SK-N-SH (cell line): Measurements from ENCODE around the gene ADIG. TPM values are rescaled to one million over a fixed set of nuclear protein-coding genes. Genes with fewer than 3 reads are reported as not detected.

Source experiments
- CTCF ChIA-PET: fragments of 300-600, 350-600 bp; formaldehyde crosslinking; extraction: SDS; loops from one replicate; lab custom pipeline; 2021; lab: Yijun Ruan, JAX
- POLR2A ChIA-PET: fragments of 350-600 bp; sonication (Branson Sonifier 250); formaldehyde crosslinking; extraction: SDS; loops from one replicate; lab custom pipeline; 2020; ENCODE audit warnings: antibody characterized with exemption, inconsistent platforms; lab: Yijun Ruan, JAX
- DNase-seq: peaks from one replicate; pipeline ENCODE4 v3.0.0; 2012
- H2AFZ ChIP-seq: fragments of 200-600 bp; sonication (generic); 2 replicates; pipeline ENCODE4 v1.8.1; 2016; ENCODE audit warnings: antibody characterized with exemption, mild to moderate bottlenecking, low read depth
- H3F3A ChIP-seq: fragments of 200-600 bp; sonication (generic); replicated peaks from 2 replicates; pipeline ENCODE3; 2016; ENCODE audit warnings: antibody characterized with exemption, mild to moderate bottlenecking; ENCODE audit not compliant: insufficient read depth
- H3K27ac ChIP-seq, 2 experiments: fragments of 200-500 bp in 1 of 2; fragments of 200-600 bp in 1 of 2; sonication (Bioruptor generic) in 1 of 2; sonication (generic), shearing (Covaris generic) in 1 of 2; 2 replicates each; pipeline versions ENCODE4 v1.5.1 to v1.6.1; 2014 to 2016; ENCODE audit warnings: low read depth in 2 of 2, inconsistent platforms in 1 of 2, low read length in 1 of 2, mild to moderate bottlenecking in 1 of 2, mixed read lengths in 1 of 2
- H3K27me3 ChIP-seq: fragments of 200-600 bp; sonication (generic), shearing (Covaris generic); 2 replicates; pipeline ENCODE4 v1.6.1; 2016; ENCODE audit warnings: mixed run types; ENCODE audit not compliant: insufficient read depth
- H3K36me3 ChIP-seq, 2 experiments: fragments of 200-500 bp in 1 of 2; fragments of 200-600 bp in 1 of 2; sonication (Bioruptor generic) in 1 of 2; sonication (generic) in 1 of 2; replicated peaks in 1 of 2; 2 replicates each; pipeline versions ENCODE3 to v1.5.1; 2014 to 2016; ENCODE audit warnings: low read length in 1 of 2, mild to moderate bottlenecking in 1 of 2; ENCODE audit not compliant: insufficient read depth in 2 of 2, control insufficient read depth in 1 of 2
- H3K4me1 ChIP-seq, 2 experiments: fragments of 200-500 bp in 1 of 2; fragments of 200-600 bp in 1 of 2; sonication (Bioruptor generic) in 1 of 2; sonication (generic), shearing (Covaris generic) in 1 of 2; 2 replicates each; pipeline versions ENCODE4 v1.5.1 to v1.6.1; 2014 to 2016; ENCODE audit warnings: low read depth in 1 of 2, low read length in 1 of 2, mixed run types in 1 of 2; ENCODE audit not compliant: insufficient read depth in 2 of 2, control insufficient read depth in 1 of 2
- H3K4me2 ChIP-seq: fragments of 200-600 bp; sonication (generic), shearing (Covaris generic); 2 replicates; pipeline ENCODE4 v1.6.1; 2017; ENCODE audit warnings: mixed run types
- H3K4me3 ChIP-seq, 2 experiments: fragments of 200-500 bp in 1 of 2; fragments of 200-600 bp in 1 of 2; sonication (Bioruptor generic) in 1 of 2; sonication (generic), shearing (Covaris generic) in 1 of 2; 2 replicates each; pipeline versions ENCODE4 v1.5.1 to v1.8.1; 2014 to 2016; ENCODE audit warnings: low read depth in 2 of 2, inconsistent platforms in 1 of 2, low read length in 1 of 2, mild to moderate bottlenecking in 1 of 2, mixed read lengths in 1 of 2, moderate library complexity in 1 of 2
- H3K79me2 ChIP-seq: fragments of 200-600 bp; sonication (generic); 2 replicates; pipeline ENCODE4 v1.8.1; 2017; ENCODE audit warnings: mild to moderate bottlenecking; ENCODE audit not compliant: insufficient read depth
- H3K9ac ChIP-seq: fragments of 200-600 bp; sonication (generic); 2 replicates; pipeline ENCODE4 v1.6.1; 2017; ENCODE audit warnings: mixed run types
- H3K9me2 ChIP-seq: fragments of 200-600 bp; sonication (generic); 2 replicates; pipeline ENCODE4 v1.6.1; 2017; ENCODE audit warnings: mixed run types
- H3K9me3 ChIP-seq: fragments of 200-600 bp; sonication (generic); 2 replicates; pipeline ENCODE4 v1.6.1; 2017; ENCODE audit warnings: mixed run types, mild to moderate bottlenecking, moderate library complexity
- H4K20me1 ChIP-seq: fragments of 200-600 bp; sonication (generic); 2 replicates; pipeline ENCODE4 v1.6.1; 2017; ENCODE audit warnings: mild to moderate bottlenecking, mixed run types; ENCODE audit not compliant: insufficient read depth
- EP300 ChIP-seq, 2 experiments: IDR thresholded peaks; 2 replicates each; pipeline versions ENCODE4 v1.4.0 to v1.6.1; 2012; ENCODE audit warnings: borderline replicate concordance in 1 of 2, low read depth in 1 of 2, low read length in 1 of 2
- EZH2phosphoT487 ChIP-seq: fragments of 200-600 bp; sonication (generic); IDR thresholded peaks from 2 replicates; pipeline ENCODE4 v1.6.1; 2017; ENCODE audit warnings: low read depth, mixed run types, mild to moderate bottlenecking, antibody characterized with exemption, moderate library complexity, borderline replicate concordance
- GATA2 ChIP-seq: sonication (generic); formaldehyde crosslinking; IDR thresholded peaks from 2 replicates; pipeline ENCODE4 v1.5.0; 2020; ENCODE audit warnings: mild to moderate bottlenecking, missing genetic modification reagents
- JUND ChIP-seq: IDR thresholded peaks from 2 replicates; pipeline ENCODE4 v1.4.0; 2012
- MXI1 ChIP-seq: IDR thresholded peaks from 2 replicates; pipeline ENCODE4 v1.6.1; 2012; ENCODE audit warnings: mild to moderate bottlenecking, low read depth, low read length, improper control_type of control experiment
- NRF1 ChIP-seq: IDR thresholded peaks from 2 replicates; pipeline ENCODE4 v1.6.1; 2012; ENCODE audit warnings: low read depth, mild to moderate bottlenecking, low read length
- POLR2AphosphoS5 ChIP-seq: IDR thresholded peaks from 2 replicates; pipeline ENCODE4 v1.6.1; 2012; ENCODE audit warnings: low read depth, low read length
- RAD21 ChIP-seq: IDR thresholded peaks from 2 replicates; pipeline ENCODE4 v1.6.1; 2012; ENCODE audit warnings: mild to moderate bottlenecking, low read length
- RCOR1 ChIP-seq: fragments of 150-350 bp; IDR thresholded peaks from 2 replicates; pipeline ENCODE4 v1.6.1; 2017; ENCODE audit warnings: antibody characterized with exemption, low read length
- SIN3A ChIP-seq: IDR thresholded peaks from 2 replicates; pipeline ENCODE4 v1.6.1; 2012; ENCODE audit warnings: low read depth, mild to moderate bottlenecking, low read length, moderate library complexity, borderline replicate concordance
- TAF1 ChIP-seq: IDR thresholded peaks from 2 replicates; pipeline ENCODE4 v1.6.1; 2012; ENCODE audit warnings: low read depth, mild to moderate bottlenecking, low read length, moderate library complexity, borderline replicate concordance
- TCF12 ChIP-seq: IDR thresholded peaks from 2 replicates; pipeline ENCODE4 v1.4.0; 2012
- TEAD4 ChIP-seq: IDR thresholded peaks from 2 replicates; pipeline ENCODE4 v1.4.0; 2012; ENCODE audit warnings: mild to moderate bottlenecking, borderline replicate concordance; ENCODE audit not compliant: insufficient read depth
- YY1 ChIP-seq: IDR thresholded peaks from 2 replicates; pipeline ENCODE4 v1.4.0; 2012; ENCODE audit warnings: low read depth, mild to moderate bottlenecking
- WGBS: methylation state at CpG from one replicate; pipeline ENCODE4 v1.1.6; 2017; ENCODE audit warnings: low lambda C conversion rate; 5-methylcytosine and 5-hydroxymethylcytosine counted together
- polyA plus RNA-seq, 3 experiments: library from polyadenylated mRNA; depleted of rRNA; stranded (reverse); fragments of >200 nt; gene quantifications; 2 replicates each; pipeline ENCODE4 v1.2.3, GENCODE V29; 2012
- TF ChIP-seq, protein P1 (sequence below): IDR thresholded peaks from 2 replicates; pipeline ENCODE4 v1.4.0; 2012; ENCODE audit warnings: low read depth
- TF ChIP-seq, protein P2 (sequence below): fragments of 150-350 bp; IDR thresholded peaks from 2 replicates; pipeline ENCODE4 v1.6.1; 2017; ENCODE audit warnings: antibody characterized with exemption, low read length, low read depth, borderline replicate concordance
- TF ChIP-seq, protein P3 (sequence below): IDR thresholded peaks from 2 replicates; pipeline ENCODE4; 2012
- TF ChIP-seq, protein P4 (sequence below): fragments of 150-350 bp; IDR thresholded peaks from 2 replicates; pipeline ENCODE4 v1.6.1; 2016; ENCODE audit warnings: mild to moderate bottlenecking, low read depth, low read length
- TF ChIP-seq, protein P5 (sequence below): IDR thresholded peaks from 2 replicates; pipeline ENCODE4 v1.4.0; 2012; ENCODE audit warnings: low read depth, borderline replicate concordance

The ADIG gene
- polyA plus RNA-seq, 1 of the 3 experiments (the other 2 are of a cell fraction) = not detected

DNA sequence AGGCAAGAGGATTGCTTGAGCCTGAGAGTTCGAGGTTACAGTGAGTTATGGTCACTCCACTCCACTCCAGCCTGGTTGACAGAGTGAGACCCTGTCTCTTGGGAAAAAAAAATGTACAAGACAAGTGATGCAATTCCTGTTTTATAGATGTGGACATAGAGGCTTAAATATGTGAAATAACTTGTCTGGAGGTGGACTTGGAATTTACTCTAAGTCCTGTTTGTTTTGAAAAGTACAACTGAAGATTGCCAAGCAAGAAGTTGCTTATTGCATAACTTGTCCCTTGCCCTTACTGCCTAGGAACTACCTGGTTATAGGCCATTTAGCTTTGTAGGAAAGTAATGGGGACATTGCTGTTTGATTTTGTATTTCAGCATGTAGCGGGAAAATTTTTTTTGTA, 26.0 kb upstream of the ADIG start:
- Histone ChIP-seq H3K9me3 (no peaks in the 10 kb centered on the region), H4K20me1 (no peaks in the 10 kb centered on the region), H3K79me2 (no peaks in the 10 kb centered on the region), H3K27me3 (no peaks in the 10 kb centered on the region), H3K9me2 (no peaks in the 10 kb centered on the region), H3K9ac (no peak overlapping the region), H3F3A (no peaks in the 10 kb centered on the region), H3K4me2 (no peak overlapping the region), H3K4me1 (0 out of 4 replicates have a peak, but pooled peaks cover 0 to 4% of the 10 kb centered on the region in 2 experiments), H3K27ac (no peak overlapping the region), H2AFZ (no peak overlapping the region), H3K36me3 (peaks cover 87 to 88% of the 10 kb centered on the region in 2 experiments), H3K4me3 (no peak overlapping the region)
- 91% methylated on average over 2 of the region's 2 CpGs for WGBS
- POLR2A ChIA-PET = no interaction called here
- no peak for DNase-seq
- CTCF ChIA-PET = interaction anchor here (1.3 kb wide), 1 partner anchor 33 kb away, joined by 3 read pairs; no protein-coding TSS in a partner anchor
- TF ChIP-seq TAF1 (no peak), EZH2phosphoT487 (no peak), RAD21 (no peak), RCOR1 (no peak), EP300 (IDR thresholded peaks at IDR 0.05; ENCODE audit: borderline replicate concordance in 1 of 2, low read depth in 1 of 2, low read length in 1 of 2) (no peak), SIN3A (no peak), JUND (no peak), NRF1 (no peak), MXI1 (no peak), GATA2 (CRISPR knock-in tag) (no peak), POLR2AphosphoS5 (no peak), TEAD4 (no peak), TCF12 (no peak), YY1 (no peak)
- TF ChIP-seq, protein P1, sequence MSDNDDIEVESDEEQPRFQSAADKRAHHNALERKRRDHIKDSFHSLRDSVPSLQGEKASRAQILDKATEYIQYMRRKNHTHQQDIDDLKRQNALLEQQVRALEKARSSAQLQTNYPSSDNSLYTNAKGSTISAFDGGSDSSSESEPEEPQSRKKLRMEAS = no peak
- TF ChIP-seq, protein P2, sequence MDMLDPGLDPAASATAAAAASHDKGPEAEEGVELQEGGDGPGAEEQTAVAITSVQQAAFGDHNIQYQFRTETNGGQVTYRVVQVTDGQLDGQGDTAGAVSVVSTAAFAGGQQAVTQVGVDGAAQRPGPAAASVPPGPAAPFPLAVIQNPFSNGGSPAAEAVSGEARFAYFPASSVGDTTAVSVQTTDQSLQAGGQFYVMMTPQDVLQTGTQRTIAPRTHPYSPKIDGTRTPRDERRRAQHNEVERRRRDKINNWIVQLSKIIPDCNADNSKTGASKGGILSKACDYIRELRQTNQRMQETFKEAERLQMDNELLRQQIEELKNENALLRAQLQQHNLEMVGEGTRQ = no peak
- TF ChIP-seq, protein P3, sequence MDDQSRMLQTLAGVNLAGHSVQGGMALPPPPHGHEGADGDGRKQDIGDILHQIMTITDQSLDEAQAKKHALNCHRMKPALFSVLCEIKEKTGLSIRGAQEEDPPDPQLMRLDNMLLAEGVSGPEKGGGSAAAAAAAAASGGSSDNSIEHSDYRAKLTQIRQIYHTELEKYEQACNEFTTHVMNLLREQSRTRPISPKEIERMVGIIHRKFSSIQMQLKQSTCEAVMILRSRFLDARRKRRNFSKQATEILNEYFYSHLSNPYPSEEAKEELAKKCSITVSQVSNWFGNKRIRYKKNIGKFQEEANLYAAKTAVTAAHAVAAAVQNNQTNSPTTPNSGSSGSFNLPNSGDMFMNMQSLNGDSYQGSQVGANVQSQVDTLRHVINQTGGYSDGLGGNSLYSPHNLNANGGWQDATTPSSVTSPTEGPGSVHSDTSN = no peak
- TF ChIP-seq, protein P4, sequence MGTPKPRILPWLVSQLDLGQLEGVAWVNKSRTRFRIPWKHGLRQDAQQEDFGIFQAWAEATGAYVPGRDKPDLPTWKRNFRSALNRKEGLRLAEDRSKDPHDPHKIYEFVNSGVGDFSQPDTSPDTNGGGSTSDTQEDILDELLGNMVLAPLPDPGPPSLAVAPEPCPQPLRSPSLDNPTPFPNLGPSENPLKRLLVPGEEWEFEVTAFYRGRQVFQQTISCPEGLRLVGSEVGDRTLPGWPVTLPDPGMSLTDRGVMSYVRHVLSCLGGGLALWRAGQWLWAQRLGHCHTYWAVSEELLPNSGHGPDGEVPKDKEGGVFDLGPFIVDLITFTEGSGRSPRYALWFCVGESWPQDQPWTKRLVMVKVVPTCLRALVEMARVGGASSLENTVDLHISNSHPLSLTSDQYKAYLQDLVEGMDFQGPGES = no peak
- TF ChIP-seq, protein P5, sequence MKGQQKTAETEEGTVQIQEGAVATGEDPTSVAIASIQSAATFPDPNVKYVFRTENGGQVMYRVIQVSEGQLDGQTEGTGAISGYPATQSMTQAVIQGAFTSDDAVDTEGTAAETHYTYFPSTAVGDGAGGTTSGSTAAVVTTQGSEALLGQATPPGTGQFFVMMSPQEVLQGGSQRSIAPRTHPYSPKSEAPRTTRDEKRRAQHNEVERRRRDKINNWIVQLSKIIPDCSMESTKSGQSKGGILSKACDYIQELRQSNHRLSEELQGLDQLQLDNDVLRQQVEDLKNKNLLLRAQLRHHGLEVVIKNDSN = no peak
